HG02798 (cell line): ENCODE data around the gene RHNO1.

Experiments used
- ATAC-seq: cut with Tn5 transposase; IDR thresholded peaks from one replicate; pipeline ENCODE4 v1.9.1; 2021; ENCODE audit warnings: mild to moderate bottlenecking; ENCODE audit not compliant: unreplicated experiment, poor library complexity

Gene RHNO1, protein sequence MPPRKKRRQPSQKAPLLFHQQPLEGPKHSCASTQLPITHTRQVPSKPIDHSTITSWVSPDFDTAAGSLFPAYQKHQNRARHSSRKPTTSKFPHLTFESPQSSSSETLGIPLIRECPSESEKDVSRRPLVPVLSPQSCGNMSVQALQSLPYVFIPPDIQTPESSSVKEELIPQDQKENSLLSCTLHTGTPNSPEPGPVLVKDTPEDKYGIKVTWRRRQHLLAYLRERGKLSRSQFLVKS

DNA sequence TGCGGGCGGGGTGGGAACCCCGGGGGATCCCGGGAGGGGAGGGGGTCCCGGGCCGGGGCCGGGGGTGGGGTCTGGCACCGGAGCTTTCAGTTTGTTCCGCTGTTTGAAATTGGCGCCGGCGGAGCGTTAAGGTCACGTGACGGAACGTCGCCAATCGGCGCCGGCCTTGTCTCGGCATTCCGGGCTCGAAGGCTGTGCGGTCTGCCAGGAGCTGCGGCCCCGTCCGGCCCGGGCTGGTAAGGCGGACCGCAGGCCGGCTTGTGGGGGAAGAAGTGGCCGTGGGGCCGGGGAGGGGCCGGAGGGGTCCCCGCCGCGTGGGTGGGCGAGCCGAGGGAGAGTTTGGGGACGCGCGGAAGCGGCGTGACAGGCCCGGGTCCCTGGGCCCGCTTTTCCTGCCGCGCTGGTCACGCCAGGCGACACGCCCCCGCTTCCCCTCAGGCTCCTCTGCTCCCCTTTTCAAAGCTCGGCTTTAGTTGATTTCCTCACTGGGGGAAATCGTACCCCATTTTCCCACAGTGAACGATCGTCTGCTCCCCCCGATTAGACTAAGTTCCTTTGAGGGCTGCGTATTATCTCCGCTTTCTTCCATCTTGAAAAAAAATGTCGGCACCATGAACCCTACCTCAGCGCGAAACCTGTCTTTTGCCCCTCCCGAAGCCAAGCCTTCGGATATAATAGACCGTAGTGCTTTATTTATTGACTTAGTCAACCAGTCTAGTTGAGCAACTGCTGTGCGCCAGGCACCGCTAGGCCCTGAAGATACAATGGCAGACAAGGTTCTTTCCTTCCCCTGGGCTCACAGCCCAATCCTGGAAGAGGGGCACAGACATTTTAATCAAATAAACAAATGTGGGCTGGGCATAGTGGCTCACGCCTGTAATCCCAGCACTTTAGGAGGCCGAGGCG lies at the start of gene RHNO1, which contains the start of gene FOXM1:
Gene RHNO1 (plus strand): TSS at position 177 of the 906 bp plus-strand sequence. CDS start 8,144 bp downstream, outside the sequence.
Gene FOXM1 (minus strand): TSS at position 128 of the 906 bp plus-strand sequence. CDS start 2,696 bp downstream, outside the sequence.
- ATAC-seq, result peak; percentile 92

DNA sequence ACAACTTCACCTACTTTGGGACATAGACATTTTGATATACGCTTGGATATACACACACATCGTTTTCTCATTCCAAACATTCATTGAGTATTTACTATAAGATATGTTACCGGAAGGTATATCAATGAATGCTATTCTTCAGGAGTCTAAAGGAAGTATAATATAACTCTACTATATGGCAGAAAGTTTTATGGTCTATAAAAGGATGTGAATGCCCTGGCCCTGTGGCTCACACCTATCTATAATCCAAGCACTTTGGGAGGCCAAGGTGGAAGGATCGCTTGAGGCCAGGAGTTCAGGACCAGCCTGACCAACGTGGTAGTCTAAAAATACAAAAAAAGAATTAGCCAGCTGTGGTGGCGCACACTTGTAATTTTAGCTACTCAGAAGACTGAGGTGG lies 47.7 kb upstream of the RHNO1 start:
- no peak for ATAC-seq

DNA sequence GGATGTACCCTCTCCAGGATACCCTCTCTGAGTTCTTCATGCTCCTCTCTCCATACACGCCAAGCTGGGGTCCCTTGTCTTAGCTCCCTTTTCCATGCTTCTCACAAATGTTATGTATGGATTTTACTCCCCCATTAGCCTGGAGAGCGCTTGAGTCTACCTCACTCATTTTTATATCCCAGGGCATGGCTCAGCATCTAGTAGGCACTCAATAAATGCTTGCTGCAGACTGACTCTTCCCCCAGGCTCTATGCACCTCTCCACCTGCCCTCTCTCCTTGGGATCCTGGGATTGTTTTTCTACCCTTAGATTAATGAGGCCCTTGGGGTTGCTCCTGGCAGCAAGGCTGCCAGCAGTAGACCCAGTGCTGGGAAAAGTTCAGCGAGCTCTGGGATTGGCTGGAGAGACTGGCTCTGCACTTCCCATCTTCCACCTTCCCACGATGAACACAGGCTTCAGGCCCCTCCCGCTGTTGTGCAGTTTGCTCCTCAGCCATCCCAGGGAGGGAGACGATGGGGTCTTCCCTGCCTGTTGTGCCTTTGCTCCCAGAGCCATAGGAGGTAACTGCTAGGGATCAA lies 44.4 kb upstream of the RHNO1 start:
- ATAC-seq, result no peak

DNA sequence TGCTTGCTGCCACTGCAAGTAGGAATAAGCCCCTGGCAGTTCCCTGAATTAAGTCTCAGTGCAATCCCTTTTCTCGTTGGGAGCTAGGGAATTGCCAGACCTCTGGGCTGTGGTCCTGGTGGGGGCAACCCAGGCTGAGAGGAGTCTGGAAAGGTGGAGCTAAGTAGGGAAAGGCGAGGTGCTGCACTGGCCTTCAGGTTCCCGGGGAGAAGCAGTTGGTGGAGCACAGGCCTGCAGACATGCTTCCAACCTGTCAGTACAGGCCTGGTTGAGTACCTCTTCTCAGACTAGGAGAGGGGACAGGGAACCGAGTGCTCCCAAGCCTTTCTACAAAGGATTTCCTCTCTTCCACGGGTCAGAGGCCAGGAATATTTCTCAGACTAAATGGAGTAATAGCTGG lies 43.7 kb upstream of the RHNO1 start:
- ATAC-seq, result no peak

DNA sequence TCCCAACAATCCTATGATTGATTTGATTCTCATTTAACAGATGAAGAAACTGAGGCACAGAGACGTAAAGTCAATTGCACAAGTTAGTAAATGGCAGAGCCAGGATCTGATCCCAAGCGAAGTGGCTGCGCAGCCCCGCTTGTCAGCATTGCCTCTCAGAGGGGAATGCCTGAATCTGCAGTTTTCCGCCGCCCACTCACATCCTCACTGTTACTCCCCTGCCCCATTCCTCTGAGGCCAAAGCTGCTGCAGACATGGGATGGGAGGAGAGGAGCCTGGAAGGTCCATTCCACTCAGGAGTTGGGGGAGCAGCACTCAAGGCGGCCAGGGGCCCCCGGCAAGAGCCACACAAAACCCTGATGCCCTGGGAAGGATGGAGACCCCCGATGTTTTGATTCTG lies 43.2 kb upstream of the RHNO1 start:
- no peak for ATAC-seq

DNA sequence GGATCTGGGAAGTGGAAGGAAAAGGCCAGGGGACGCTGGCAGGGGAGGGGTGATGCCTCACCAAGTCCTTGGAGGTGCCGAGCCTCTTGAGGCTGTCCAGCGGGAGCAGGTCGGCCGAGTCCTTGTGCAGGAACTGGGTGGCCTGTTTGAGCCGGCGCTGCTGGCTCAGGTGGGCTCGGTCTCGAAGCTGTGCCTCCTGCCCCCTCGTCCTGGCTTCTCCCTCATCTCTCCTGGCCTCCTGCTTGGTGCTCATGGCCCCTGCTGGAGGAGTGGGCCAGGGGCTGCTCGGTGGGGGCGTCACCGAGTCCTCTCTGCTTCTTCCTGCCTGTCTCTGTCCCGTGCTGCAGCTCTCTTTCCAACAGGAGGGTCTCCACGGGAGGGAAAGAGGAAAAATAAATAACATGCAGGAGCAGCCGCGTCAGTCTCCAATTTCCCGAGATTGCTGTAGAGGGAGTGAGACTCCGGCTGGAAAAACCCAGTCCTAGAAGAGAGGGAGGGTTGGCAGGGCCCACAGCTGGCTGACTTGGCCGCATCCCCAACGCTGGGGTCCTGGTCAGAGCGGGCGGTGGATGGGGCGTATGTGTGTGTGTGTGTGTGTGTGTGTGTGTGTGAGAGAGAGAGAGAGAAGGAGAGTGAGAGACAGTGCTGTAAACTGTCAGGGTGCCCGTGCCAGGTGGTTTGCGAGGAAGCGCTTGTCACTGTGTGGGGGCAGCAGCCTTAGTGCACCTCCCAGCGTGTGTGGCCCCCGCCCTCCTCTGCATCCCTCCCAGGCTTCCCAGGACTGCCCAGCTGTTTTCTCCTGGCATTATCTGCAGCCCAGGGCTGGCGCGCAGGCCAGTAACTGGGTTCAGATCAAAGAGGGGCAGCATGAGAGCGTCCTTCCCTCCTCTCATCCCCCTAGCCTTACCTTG lies 42.2 kb upstream of the RHNO1 start, which contains the start of gene NRIP2:
Gene NRIP2 (minus strand): TSS at position 455 of the 911 bp plus-strand sequence. CDS start 52 bp downstream, at position 403.
- ATAC-seq, result no peak

DNA sequence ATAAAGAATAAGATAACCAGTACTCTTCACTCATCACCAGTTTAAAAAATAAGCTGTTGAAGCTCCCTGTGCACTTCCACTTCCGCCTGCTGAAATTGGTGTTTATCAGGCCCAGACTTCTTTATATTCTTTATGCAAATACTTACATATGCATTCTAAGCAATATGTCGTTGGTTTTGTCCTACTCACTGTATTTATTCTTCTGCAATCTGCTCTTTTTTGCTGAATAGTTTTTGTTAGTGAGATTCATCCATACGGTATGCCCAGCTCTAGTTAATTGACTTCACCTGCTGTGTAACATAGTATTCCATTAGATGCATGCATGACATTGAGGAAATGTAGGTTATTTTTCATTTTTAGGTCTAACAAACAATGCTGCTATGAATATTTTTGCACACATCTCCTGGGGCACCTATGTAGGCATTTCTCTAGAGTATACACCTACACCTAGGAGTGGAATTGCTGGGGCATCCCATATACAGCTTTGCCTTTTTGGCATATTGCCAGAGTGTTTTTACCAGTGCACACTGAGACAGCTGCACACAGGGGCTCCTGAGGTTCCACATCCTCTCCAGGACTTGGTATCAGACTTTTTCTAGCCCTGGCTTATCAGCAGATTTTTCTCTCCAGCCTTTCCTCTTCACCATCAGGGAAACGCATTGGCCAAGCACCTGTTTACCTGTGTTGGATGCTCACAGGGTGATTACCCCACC lies 41.2 kb upstream of the RHNO1 start:
- ATAC-seq, result no peak

DNA sequence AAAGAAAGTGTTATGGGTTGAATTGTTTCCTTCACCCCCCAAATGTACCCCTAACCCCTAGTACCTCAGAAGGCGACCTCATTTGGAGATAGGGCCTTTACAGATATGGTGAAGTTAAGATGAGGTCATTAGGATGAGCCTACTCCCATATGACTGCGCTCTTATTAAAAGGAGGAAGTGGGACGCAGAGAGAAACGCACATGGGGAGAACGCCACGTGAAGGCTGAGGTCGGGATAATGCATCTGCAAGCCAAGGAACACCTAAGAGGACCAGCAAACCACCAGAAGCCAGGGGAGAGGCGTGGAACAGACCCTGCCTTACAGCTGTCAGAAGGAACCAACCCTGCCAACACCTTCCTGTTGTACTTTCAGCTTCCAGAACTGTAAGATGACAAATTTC lies 40.4 kb upstream of the RHNO1 start:
- ATAC-seq, result no peak

DNA sequence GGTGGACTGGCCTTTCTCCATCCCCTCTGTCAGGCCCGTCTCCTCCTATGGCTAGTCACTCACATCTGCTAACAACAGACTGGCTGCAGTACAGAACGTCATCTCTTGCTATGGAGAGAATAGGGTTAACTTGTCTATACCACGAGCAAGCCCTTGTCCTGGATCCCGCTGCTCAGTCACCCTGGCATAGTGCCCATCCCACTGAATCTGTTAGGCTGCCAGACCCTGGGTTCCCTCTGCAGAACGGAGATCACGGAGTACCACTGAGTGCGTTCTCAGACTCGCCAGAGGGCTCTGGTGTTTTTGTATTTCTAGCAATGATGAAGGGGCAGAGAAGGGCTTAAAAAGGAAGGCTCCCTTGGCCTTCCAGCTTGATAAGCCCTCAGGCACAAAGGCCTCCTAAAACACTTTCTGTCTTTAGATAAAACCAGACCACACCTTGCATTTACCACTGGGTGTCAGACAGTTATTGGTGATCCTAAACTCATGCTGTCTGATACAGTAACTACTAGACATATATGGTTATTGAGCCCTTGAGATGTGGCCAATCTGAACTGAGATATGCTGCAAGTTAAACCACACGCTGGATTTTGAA lies 35.9 kb upstream of the RHNO1 start:
- no peak for ATAC-seq

DNA sequence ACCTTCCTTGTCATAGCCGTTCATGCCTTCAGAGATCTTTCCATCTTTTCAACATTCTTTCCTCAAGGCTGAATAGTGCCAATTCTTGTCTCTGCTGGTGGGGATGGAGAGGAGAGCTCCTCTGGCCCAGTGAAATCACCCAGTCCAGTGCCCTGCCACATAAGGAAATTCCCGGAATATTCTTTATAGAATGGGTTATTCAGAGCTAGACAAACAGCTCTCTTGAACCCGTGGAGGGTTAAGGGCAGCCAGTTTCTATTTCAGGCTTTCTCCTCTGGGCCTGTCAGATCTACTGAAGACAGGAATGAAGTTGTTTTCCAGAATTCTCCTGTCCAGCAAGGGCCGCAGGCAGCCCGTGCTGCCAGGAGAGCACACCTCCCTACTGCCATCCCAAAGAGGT lies 34.1 kb upstream of the RHNO1 start:
- ATAC-seq, result no peak

DNA sequence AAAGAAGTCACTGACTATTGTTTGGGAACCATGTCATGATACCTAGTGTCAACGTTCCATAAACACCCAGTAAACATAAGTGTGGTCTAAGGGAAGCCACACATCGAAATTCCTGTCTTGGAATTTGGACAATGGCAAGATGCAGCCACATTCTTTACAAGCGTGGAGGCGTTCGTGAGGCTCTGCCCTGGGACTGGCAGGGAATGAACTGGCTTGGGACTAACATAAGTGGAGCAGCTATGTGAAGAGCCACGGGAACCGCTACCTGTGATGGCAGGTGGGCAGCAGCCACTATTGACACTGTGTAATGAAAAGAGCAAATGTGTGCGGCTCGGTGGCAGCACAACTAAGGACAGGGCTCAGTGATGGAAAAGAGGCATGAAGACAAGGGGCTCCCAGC lies 32.2 kb upstream of the RHNO1 start:
- no peak for ATAC-seq

DNA sequence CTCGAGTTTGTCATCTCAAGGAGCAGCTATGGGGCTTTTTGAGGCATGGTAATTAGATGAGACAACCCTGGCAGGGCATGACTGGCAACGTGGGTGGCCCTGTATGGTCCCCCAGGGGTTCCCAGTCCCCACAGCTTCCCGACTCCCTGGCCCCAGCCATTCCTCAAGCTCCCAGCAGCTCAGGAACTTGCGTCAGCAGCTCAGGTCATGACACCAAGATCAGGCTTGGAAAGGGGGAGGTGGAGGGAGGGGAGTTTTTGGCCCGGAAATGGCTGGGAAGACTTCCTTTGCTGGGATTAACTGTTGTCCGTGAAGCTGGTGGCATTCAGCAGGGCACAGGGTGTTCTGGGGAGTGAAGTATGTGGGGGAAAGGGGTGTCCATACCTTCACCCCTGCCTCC lies 31.7 kb upstream of the RHNO1 start:
- no peak for ATAC-seq

DNA sequence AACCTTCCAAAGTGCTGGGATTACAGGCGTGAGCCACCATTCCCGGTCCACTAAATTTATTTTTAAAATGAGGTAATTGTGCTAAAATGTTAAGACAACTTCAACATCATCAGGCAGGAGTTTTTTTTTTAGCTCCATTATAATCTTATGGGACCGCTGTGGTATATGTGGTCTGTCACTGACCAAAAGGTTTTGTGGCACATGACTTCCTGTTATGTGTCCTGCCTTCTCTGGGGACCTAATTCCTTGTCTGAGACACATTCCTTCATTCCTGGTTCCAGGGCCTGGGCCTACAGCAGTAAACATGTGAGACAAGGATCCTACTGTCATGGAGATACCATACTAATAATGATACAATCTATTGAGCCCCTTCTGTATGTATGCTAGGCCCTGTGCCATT lies 25.1 kb upstream of the RHNO1 start:
- ATAC-seq, result no peak

DNA sequence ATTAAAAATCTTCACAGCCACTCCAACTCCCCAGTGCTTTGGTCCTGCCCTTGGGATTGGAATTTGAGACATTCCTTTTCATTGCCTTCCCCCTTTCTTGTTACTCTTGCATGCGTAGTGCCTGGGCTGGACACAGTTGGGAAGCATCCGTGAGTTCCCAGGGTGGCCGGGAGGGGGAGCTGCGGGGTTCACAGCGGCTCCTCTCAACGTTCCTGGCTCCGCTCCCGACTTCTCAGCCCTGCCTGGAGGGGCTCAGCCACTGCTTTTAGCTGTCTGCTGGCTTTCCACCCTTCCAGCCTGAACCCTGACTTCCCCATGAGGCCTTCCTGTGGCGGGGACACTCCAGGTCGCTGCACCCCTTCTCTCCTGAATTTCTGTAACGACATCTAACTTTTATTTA lies 23.4 kb upstream of the RHNO1 start:
- ATAC-seq, result no peak

DNA sequence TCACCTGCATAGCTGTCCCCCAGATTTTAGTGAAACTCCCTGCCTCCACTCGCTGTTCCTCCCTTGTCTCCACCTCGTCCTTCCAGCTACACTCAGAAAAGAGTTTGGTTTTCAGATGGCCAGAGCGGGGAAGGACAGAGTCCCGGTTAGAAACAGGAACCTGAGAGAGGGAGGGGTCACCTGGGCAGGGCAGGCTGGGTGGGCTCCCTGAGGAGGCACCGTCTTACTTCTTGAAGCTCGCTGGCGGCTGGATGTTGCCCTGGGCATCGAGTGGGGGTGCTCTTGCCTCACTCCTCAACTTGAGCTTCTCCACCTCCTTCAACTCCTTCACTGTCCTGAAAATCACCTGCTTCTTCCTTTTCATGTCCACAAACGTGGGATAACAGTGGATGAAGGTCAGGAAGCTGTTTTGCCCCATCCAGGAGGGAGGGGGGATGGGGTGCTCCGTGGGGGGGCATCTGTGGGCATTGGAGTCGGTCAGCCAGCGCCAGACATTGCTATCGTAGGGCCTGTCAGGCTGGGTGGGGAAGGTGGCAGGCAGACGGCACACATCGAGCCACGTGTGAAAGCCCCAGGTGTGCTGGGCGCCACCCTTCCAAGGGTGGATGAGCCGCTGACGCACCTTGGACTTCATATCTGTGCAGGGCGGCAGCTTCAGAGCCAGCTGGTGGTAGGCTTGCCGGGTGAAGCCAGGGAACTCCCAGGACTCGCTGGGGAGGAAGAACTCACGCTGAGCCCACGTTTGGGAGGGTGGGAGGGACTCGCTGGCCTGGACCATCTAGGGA lies 22.2 kb upstream of the RHNO1 start:
- ATAC-seq, result no peak

DNA sequence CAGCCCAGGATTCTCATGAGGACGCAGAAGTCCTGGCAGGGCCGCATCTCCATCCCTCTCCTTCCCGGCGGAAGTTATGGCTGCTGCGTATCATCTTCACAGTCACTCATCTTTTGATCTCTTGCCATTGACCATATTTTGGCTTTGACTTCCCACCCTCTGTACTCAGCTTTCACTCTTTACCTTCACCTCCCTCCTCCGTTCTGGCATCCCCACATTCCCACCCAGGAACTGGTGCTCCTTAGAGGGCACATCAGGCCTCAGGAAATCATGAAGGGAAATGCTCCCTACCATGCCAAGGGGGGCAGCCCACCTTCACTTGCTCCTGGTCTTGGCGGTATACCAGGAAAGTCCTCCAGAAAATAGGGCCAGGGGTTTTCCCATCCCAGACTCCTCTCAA lies 21.5 kb upstream of the RHNO1 start:
- no peak for ATAC-seq

DNA sequence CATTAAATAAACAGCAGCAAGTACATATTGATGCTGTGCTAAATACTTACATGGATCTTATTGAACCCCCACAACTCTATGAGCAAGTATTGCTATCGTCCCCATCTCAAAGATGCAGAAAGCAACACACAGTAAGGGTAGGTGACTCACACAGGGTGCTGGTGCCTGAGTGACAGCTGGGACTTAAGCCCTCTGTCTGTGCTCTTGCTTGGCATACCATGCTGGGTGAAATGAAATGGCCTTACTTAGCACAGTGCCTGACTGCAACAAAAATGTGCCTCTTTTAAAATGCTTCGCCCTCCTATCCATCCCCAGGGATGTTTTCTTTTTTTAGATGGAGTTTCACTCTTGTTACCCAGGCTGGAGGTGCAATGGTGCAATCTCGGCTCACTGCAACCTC lies 21.0 kb upstream of the RHNO1 start:
- ATAC-seq, result no peak

DNA sequence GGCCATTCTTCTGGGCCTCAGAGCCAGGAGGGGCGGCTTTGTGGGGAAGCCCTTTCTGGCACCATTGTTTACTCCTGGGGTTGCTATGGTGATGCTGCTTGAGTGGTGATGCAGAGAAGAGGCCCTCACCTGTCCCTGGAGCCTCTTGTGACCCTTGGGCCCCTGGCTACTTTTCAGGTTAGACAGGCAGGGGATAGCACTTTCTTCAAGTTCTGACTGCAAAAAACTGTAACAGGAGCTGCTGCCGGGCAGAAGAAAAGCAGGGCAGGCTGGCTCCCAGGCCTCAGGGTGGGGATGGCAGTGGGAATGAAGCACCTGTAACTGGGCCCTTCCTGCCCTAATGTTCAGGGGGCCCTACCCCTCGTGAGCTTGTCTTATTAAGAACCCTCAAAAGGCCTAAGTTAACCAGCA lies 20.0 kb upstream of the RHNO1 start, which contains the start of gene TEX52:
Gene TEX52 (minus strand): TSS at position 19 of the 411 bp plus-strand sequence. CDS start 13 bp downstream, at position 6.
- ATAC-seq, result no peak
